Left renal pelvis (tissue), 4 donors: Measurements from ENCODE around the gene GSK3B. TPM values are rescaled to one million over a fixed set of nuclear protein-coding genes. Genes with fewer than 3 reads are reported as not detected.

Source experiments
- DNase-seq, 4 donors: peaks; one replicate each; pipeline ENCODE4 v3.0.0-alpha.2; 2013; ENCODE audit warnings: low read depth in 4 of 4, low spot score in 3 of 4
- polyA plus RNA-seq, 4 donors: library from polyadenylated mRNA; unstranded; fragments of 120-200 nt; gene quantifications; one replicate each; pipeline ENCODE4 v1.2.1, GENCODE V29; 2013; ENCODE audit not compliant: insufficient read length in 4 of 4

The GSK3B gene
- polyA plus RNA-seq, 4 donors, result 39.7 to 52.7 (median 43.6) TPM

DNA sequence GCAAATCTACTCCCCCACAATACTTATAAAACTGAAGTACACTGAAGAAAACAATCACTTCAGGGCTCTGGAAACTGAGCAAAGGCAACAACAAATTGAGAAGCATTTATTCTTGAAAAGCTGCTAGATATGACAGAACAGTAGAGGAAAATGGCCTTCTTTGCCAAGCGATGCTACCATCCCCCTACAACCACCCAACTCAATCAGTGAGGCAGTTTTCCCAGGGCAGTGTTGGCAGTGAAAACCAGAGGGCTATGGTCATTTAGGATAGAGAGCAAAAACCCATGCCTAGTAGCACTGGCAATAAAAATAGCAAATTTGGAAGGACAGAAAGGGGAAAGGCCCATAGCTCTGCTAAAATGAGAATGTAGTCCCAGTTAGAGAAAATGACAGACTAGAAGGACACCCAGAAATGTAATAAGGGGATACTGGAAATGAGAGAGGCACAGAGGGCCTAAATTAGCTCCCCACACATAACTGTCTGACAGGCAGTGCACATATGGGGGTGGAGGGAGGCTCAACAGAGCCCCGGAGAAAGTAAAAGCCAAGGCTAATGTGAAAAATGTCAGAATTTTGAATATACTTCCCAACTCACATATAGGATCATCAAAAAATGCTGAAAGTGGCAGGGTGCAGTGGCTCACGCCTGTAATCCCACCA lies 143.5 kb downstream of the GSK3B start:
- DNase-seq, result no peak

DNA sequence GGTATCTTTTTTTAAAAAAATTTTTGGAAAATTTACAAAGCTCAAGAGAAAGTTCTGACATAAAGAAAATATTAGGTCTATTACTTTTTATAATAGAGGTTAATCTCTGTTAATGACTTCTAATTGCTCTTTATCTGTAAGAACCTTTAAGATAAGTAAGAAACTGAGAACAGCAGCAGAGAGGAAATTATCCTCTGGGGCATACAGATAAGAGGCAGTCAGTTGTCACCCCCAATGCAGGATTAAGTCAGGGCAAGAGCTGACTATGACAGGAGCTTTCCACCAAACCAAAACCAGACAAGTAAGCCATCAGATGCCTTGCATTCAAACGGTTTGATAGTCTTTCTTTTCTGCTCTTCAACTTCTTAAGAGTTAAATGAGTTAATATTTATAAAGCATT lies 149.0 kb downstream of the GSK3B start:
- DNase-seq, result no peak

DNA sequence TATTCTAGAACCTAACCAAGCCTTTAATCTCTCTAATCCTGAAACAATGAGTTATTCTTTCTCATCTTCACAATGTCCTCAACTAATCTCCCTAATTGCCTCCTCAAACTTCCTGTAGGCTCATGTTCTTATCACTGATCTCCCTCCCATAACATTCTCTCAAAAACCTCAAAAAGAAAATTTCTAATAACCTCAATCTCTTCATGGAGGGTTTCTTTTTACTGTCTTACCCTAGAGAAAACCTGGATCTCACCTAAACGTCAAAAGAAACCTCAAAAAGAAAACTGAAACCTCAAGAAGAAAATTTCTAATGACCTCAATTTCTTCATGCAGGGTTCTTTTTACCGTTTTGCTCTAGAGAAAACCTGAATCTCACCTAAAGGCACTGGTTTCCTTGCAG lies 150.2 kb downstream of the GSK3B start:
- no peak for DNase-seq

DNA sequence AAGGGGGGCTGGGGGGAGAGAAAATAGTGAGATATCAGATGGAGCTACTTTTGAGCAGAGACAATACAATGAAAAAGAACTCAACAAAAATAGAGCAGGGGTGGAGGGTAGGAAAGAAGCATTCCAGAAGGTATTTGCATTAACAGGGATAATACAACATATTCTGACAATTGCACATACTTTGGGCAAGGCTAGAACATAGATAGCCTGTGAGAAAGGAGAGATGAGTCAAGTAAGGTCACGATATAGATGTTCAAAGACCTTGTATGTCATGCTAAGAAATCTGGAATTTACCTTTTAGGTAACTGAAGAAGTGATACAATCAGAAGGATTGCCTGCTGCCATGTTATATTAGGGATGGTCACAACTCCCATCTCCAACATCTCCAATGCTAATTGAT lies 155.2 kb downstream of the GSK3B start:
- DNase-seq, result no peak

DNA sequence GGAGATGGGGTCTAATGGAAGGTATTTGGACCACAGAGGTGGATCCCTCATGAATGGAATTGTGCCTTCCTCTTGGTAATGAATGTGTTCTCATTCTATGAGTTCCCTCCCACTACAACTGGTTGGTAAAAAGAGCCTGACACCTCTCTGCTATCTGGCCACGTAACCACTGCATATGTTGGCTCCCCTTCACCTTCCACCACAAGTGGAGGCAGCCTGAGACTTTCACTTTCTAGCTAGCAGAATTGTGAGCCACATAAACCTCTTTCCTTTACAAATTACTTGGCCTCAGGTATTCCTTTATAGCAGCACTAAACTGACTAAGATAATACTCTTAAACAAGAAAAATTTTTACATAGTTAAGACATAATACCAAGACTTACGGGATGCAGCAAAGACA lies 157.0 kb downstream of the GSK3B start:
- DNase-seq, result no peak

DNA sequence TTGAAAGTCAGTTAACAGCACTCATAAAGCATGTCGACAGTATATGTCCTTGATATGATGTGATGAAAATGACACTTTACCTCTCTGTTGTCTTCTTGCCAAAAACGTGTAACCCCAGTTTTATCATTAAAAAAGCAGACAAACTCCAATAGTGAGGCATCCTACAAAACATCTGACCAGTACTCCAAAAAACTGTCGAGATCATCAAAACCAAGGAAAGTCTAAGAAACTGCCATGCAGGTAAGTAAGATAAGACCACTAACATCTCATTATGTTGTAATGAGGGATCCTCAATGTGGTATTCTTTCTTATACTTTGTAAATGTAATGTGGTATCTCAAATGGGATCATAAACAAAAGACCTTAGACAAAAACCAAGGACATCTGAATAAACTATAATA lies 160.0 kb downstream of the GSK3B start:
- DNase-seq, result no peak

DNA sequence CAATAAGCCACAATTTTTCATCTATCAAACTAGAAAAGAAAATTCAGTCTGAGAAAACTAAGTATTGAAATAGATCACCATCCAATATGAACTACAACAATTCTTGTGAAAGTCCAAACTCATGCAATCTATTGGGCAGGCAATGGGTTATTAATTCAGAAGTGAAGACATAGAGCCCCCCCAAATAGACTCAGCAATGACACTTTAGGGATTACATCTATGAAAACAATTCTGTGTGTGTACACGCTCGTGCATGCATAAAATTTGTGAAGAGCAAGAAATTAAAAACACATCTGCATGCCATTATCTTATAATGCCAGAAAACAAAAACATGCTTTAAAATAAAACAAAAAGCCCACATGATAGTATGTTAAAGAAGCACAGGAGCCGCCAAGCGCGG lies 161.0 kb downstream of the GSK3B start:
- DNase-seq, result no peak

DNA sequence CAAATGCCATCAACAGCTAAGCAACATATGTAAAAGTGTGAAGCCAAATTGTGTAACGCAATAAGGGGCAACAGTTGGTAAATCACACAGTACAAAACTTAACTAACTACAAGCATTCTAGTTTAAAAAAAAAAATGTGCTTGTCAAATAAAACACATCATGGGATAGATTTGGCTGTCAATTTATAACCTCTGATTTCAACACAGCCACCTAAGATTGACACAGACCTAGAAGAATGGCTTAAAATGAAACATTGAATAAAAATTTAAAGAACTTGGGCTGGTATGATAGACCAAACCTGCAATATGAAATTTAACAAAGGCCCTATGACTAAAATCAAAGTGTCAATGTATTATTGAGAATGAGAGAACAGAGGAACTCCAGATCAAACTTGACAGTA lies 164.0 kb downstream of the GSK3B start:
- no peak for DNase-seq

DNA sequence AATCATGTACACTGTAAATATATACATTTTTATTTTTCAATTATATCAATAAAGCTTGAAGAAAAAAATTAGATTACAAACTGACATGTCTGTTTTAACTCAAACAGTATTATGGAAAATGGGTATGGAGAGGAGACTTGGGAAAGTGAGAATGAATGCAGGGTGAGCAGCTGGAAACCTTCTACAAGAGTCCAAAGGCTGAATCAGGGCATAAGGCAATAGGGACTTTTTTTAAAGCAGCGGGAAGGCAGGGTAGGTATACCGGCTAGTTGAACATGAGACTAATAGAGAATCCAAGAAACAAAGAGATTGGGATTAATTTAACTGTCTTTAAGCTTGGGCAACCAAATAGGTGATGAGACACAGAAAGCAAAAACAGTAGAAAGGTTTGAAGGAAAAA lies 167.1 kb downstream of the GSK3B start:
- no peak for DNase-seq

DNA sequence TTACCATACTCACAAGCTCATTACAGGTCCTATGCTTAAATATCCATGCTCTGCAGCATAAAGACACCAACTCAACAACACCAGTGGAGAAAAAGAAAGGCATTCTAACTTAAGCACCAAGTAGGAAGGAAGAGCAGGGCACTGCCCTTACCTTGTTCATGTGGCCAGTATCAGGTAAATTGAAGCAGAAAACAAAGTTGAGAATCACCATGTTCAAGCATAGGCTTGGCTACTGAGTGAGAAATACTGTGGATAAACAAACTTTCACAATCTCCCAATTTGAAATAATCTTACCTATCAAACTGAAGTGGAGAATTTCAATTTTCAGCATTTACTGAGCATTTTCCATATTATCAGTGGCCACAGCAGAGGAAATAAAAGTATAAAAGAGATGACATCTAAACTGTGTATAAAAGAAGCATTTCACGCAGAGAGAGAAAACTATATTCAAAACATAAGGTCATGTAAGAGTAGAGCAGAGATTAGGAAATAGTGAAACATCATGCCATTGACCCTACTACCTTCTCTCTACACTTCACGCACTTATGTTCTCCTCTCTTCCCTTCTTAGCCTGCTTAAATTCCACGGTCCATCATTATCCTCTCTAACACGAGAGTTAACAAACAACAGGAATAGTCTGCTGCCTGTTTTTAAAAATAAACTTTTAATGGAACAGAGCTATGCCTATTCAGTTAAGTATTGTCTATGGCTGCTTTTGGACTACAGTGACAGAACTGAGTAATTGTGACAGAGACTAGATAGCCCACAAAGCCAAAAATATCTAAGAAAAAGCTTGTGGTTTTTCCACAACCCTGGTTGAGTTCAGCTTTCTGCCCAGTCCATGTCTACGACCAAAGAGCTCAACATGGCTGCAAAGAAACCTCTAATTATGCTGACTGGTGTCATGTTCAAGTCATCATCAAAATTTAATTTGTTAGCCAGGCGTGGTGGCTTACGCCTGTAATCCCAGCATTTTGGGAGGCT lies 169.8 kb downstream of the GSK3B start:
- DNase-seq, result no peak

DNA sequence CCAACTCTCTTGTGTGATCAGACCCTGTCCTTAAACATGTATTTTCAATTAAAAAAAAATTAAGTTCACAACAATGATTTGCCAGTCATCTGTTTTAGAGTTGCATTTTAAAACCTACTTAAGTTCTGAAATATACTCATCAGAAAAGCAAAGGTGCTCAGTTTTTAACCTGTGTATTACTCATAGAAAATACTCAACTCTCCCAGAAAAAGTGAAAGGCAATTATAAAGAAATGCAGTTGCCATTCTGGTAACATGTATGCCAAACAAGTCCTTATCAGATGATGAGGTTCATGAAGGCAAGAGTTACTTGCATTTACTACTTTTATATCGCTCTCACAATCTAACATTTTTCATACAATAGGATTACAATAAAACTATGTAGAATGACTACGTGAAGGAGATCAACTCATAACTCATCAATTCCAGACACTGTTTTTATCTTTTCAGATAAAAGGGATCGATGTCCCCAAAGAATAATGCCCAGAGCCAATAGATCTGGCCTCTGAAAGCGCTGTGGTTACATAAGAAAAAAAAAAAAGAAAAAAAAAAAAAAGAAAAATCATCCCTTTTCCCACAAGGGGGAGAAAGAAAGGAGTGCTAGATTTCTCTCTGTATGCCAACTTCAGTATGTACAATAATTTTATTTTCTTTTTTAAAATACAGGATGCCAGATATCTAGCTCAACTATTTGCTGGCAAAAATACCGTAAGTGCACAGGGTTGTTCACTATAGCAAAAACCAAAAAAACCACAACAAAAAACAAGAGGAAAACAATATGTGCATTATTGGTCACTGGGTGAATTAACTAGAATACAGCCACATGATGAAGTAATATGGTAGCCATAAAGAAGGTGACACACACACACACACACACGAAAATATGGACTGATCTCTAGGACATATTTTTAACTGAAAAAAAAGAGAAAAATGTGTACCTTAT lies 175.0 kb downstream of the GSK3B start:
- DNase-seq, result no peak

DNA sequence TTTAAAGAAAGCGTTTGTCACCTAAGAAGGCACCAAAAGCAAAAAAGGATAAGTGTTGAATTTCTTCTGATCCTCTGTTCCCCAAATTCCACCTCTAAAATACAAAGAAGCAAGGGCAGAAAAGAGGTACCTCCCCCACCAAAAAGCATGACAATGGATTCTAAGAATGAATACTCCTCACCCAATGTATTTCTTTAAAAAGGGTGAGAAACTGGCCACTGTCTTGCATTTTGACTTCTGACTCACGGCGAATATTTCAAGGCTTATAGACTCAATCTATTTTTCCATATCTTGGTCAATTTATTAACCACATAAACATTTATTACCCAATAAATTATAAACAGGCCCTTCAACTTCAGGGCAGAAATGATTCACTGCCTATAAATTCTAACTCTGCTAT lies 181.2 kb downstream of the GSK3B start:
- no peak for DNase-seq

DNA sequence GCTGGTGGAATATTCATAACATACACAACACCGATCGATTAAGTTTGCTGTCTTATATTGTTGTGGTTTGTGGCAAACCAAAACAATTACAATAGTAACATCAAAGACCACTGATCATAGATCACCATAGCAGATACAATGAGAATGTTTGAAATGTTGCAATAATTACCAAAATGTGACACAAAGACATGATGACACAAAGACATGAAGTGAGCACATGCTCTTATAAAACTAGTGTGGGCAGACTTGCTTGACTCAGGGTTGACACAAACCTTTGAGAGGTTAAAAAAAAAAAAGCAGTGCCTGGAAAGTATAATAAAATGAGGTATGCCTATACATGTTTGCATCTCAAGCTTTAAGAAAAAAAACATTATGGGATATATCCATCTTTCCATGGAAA lies 182.0 kb downstream of the GSK3B start:
- DNase-seq, result no peak

DNA sequence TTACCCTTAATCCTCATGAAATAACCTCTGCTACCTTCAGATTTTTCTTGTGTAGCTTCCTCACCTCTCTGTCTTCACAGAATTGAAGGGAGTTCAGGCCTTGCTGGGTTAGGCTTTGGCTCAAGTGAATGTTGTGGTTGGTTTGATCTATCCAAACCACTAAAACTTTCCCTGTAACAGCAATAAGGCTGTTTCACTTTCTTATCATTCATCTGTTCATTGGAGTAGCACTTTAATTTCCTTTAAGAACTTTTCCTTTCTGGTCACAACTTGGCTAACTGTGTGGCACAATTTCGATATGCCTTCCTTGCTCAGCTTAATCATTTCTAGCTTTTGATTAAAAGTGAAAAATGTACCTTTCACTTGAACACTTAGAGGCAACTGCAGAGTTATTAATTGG lies 182.5 kb downstream of the GSK3B start:
- DNase-seq, result no peak

DNA sequence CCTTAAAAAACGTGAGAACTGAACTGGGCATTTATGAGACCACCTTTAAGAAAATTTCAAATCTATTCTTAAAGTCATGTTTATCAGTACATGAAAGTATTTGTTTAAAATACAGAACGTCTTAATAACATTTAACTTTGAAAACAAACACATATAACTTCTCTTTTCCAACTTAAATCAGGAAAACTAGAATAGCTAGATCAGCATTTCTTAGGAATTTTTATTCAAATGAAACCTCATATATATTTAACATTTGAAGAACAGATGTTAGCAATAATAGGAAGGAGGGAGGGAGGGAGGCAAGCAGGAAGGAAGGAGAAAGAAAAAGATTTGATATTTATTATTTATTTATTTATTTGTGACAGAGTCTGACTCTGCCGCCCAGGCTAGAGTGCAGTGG lies 192.2 kb downstream of the GSK3B start:
- no peak for DNase-seq

DNA sequence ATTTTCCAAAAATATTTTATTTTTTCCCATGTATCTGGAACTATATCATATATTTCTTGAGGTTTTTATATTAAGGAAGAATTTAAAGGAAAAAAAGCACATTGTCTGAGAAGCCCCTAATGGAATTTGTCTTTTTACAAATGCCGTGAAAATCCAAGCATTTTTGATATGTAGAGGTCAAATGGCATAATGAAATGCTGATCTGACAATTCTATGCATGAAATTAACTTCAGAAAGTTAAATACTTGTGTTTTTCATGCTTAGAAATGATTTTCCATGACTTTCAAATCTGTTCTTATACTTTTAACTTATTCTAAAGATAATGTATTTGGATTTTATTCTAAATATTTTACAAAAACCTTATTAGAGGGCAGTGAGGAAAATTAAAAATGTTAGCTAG lies 193.1 kb downstream of the GSK3B start:
- DNase-seq, result no peak

DNA sequence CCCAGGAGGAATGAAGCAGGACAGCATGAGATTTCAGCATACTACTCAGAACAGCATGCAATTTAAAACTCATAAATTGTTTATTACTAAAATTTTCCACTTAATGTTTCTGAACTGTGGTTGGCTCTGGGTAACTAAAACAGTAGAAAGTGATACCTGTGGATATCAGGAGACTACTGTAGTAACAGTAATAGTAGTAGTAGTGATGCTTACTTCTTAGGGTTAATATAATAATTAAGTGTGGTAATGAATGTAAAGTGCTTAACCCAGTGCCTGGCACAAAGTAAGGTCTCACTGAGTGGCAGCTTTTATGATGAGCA lies 195.1 kb downstream of the GSK3B start:
- no peak for DNase-seq

DNA sequence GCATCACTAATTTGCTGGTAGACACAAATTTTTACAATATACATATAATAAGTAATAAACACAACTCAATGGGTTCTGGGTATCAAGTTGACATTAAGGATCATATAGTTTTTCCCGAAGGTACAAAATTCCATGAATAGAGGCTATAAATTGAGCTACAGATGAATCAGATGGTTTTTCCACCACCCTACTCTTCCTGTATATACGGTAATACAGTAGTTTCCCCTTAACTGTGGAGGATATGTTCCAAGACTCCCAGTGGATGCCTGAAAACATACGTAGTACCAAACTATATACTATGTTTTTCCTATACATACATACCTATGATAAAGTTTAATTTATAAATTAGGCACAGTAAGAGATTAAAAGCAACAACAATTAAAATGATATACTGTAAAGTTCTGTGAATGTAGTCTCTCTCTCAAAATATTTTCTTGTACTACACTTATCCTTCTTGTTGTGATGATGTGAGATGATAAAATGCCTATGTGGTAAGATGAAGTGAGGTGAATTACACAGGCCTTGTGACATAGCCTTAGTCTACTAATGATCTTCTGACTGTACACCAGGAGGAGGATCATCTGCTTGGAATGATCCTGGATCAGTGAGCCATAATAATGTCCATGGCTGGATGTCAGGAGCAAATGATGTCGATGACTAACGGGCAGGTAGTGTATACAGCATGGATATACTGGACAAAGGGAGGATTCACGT lies 195.6 kb downstream of the GSK3B start:
- DNase-seq, result no peak

DNA sequence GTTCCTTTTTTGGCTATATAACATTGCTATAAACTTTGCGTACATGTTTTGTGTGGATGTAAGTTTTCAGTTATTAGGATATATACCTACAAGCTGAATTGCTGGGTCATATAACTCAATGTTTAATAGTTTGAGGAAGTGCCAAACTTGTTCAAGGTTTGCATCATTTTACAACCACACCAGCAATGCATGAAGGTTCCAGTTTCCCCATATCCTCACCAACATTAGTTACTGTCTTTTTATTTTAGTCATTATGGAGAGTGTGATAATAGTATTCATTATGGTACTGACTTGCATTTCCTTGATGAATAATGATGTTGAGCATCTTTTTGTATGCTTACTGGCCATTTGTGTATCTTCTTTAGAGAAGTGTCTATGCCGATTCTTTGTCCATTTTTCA lies 200.1 kb downstream of the GSK3B start:
- DNase-seq, result no peak

DNA sequence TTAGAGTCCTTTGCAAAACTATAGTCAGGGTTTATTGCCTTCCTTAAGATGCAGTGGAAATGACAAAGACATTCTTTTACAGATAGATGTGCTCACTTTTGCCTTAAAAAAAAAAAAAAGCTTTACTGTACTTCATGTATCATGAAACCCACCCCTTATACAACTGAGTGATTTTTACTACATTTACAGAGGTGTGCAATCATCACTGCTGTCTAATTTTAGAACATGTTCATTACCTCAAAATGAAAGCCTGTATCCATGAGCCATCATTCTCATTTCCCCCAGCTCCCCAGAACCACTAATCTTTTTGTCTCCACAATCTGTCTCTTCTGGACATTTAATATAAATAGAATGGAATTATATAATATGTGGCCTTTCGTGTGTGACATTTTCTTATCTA lies 200.5 kb downstream of the GSK3B start:
- no peak for DNase-seq
